ENCODE results near the gene OSBPL2.

DNA sequence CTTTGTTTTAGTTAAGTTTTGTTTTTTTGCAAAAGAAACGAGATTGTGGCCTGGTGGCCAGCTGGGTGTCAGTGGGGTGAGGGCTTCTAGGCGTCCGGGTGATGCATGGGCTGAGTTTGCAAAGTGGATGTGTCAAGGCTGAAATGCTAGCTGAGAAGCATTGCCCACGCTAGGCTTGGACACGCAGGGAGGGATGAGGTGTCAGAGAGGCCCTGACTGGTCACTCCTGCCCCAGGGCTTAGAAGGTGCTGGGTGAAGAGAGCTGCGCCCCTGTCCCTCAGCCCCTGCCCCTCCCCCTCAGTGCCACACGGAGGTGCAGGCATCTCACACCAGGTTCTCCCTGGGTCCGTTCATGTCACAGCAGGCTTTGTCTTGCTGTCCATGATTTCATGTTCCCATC, 8.1 kb downstream of the OSBPL2 start:
- TF ChIP-seq, protein P1, sequence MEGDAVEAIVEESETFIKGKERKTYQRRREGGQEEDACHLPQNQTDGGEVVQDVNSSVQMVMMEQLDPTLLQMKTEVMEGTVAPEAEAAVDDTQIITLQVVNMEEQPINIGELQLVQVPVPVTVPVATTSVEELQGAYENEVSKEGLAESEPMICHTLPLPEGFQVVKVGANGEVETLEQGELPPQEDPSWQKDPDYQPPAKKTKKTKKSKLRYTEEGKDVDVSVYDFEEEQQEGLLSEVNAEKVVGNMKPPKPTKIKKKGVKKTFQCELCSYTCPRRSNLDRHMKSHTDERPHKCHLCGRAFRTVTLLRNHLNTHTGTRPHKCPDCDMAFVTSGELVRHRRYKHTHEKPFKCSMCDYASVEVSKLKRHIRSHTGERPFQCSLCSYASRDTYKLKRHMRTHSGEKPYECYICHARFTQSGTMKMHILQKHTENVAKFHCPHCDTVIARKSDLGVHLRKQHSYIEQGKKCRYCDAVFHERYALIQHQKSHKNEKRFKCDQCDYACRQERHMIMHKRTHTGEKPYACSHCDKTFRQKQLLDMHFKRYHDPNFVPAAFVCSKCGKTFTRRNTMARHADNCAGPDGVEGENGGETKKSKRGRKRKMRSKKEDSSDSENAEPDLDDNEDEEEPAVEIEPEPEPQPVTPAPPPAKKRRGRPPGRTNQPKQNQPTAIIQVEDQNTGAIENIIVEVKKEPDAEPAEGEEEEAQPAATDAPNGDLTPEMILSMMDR (IDR thresholded peaks at IDR 0.05; ENCODE audit: extremely low read depth in 1 of 2, insufficient read depth in 1 of 2, low read depth in 1 of 2, low read length in 2 of 2), result no peak
- TF ChIP-seq POLR2AphosphoS5 (IDR thresholded peaks at IDR 0.05; ENCODE audit: insufficient read depth, low read depth, low read length), result no peak
- TF ChIP-seq POLR2A (IDR thresholded peaks at IDR 0.05; ENCODE audit: low read depth, low read length), result no peak
- TF ChIP-seq EZH2 (IDR thresholded peaks at IDR 0.05; ENCODE audit: borderline replicate concordance, low read depth, low read length, severe bottlenecking), result no peak
- TF ChIP-seq, protein P2, sequence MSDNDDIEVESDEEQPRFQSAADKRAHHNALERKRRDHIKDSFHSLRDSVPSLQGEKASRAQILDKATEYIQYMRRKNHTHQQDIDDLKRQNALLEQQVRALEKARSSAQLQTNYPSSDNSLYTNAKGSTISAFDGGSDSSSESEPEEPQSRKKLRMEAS (IDR thresholded peaks at IDR 0.05; ENCODE audit: insufficient read depth, insufficient read length), result no peak
- no peak for TF ChIP-seq FOS (IDR thresholded peaks at IDR 0.05; ENCODE audit: borderline replicate concordance, insufficient read depth, low read length)
- TF ChIP-seq MYC (IDR thresholded peaks at IDR 0.05; ENCODE audit: low read depth, low read length), result no peak
- no peak for TF ChIP-seq JUN (IDR thresholded peaks at IDR 0.05; ENCODE audit: borderline replicate concordance, insufficient read depth, insufficient read length, low read depth)
- TF ChIP-seq GATA2 (IDR thresholded peaks at IDR 0.05; ENCODE audit: insufficient read depth, insufficient read length, low read depth, low read length), result no peak

Data from endothelial cell of umbilical vein (primary cell).